Lung microvascular endothelial cell (primary cell): ENCODE measurements around the gene TMEM39B. TPM values are rescaled to one million over a fixed set of nuclear protein-coding genes. Genes with fewer than 3 reads are reported as not detected.
"Not testable (repeated sequence)": the region's sequence is repeated elsewhere in the genome, so short reads cannot be mapped to it uniquely, and the experiment has no call there.

Source experiments
- DNase-seq, 2 donors: peaks; one replicate each; pipeline versions ENCODE4 v3.0.0 to v3.0.0-alpha.2; 2010; ENCODE audit warnings: low read depth in 2 of 2
- total RNA-seq: library from RNA; depleted of rRNA; stranded (reverse); fragments of >200 nt; gene quantifications from 2 replicates; pipeline ENCODE4 v1.2.1, GENCODE V29; 2014

The TMEM39B gene
- 8.5 and 10.5 TPM in 2 replicates for total RNA-seq

DNA sequence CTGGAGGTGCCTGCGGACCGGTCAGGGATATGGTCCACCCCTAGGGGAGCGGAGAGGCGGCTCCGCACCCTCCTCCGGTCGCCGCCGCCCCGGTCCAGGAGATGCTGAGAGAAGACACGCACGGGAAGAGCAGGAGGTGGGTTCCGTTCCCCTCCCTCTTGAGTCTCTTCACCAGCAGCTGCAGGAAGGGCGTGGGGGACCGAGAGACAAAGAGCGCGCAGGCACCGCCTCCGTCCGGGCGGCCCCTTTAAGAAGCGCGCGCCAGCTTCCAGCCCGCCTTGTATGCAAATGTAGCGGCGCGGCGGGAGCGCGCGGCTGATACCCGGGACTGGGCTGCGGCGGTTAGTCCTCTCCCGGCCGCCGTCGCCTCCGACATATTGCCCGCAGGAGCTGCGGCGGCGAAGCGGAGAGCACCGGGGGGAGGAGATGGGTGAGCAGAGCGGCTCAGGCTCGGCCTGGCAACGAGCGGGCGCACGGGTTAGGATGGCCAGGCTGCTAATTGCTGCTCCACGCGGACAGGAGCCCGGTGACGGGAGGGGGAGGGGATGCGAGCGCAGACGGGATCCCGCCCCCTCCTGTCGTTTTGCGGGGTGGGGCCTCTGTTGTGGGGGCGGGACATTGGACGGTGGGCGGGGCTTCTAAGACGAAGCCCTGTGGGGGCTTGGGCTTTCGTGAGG is at the start of gene TMEM39B:
Gene TMEM39B, plus strand, starts transcription at position 318 of the 677 bp plus-strand sequence. Its CDS starts 109 bp downstream, at position 427.
- peak; percentile 97 for DNase-seq

GRCh38 chr1:32023351-32023750 is 49.4 kb upstream of the TMEM39B start:
- no peak for DNase-seq

GRCh38 chr1:32025515-32025914 is 47.2 kb upstream of the TMEM39B start:
- DNase-seq, result no peak

DNA sequence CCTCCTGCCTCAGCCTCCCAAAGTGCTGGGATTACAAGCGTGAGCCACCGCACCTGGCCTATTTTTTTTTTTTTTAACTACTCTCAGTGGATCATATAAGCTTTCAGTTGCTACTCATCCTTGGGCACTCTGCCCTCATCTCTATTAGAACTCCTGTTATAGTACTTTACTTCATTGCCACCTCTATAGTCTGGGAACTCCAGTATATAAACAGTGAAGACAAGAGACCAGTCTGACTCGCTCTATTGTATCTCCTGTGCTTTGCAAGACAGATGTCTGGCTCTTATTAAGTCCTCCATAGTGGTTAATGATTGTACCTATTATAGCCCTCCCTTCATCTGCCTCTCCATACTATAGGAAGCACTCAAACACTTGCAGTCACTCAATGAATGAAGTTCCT is 44.0 kb upstream of the TMEM39B start:
- peak in 1 of 2 donors; percentile 20 for DNase-seq

DNA sequence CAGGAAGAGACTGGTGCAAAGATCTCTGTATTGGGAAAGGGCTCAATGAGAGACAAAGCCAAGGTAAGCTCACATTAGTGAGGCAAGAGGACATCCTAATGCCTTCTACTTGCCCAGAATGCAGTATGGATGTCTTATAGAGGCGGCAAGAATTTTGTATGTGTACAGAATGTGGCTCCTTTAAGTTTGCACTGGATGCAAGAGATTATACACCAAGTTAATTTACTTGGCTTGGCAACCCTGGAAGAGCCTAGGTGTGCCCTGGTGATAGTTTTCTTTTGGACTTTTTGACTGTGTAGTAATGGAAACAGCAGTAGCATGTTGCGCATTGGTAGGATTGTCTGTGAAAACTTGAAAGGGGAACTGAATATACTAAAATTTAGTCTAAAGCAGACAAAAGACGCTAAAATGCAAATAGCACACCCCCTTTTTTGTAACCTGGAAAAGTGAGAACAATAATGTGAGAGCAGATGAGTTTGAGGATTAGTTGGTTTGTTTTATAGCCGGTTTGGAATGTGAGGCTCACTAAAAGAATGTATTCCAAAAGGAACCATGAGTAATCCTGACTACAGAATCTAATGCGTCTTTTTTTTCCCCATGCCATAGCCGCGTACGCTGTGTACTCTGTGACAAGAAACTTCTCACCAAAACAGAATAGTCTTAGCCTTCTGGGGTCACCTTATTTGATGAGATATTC is 41.0 kb upstream of the TMEM39B start:
- DNase-seq, result peak in 1 of 2 donors; percentile 58

GRCh38 chr1:32032275-32032615 is 40.5 kb upstream of the TMEM39B start:
- DNase-seq, result no peak

- DNase-seq, result no peak
These were observed 37.6 kb upstream of the TMEM39B start for GRCh38 chr1:32035119-32035518.

- no peak for DNase-seq
These were observed 32.0 kb upstream of the TMEM39B start for GRCh38 chr1:32040711-32041110.

DNA sequence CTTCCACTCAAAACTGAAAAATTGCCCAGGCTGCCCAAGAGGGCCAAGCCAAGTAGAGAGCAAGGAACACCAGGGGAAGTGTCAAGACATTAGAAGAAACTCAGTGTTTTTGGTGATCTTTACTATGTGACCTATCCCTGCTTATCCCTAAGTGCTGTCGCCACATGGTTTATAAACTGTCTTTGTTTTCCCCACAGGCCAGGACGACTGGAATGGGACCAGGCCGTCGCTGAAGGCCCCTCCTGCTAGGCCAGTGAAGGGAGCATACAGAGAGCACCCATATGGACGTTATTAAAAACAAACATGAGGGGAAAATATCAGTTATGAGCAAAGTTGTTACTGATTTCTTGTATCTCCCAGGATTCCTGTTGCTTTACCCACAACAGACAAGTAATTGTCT is 30.4 kb upstream of the TMEM39B start:
- DNase-seq, result no peak

DNA sequence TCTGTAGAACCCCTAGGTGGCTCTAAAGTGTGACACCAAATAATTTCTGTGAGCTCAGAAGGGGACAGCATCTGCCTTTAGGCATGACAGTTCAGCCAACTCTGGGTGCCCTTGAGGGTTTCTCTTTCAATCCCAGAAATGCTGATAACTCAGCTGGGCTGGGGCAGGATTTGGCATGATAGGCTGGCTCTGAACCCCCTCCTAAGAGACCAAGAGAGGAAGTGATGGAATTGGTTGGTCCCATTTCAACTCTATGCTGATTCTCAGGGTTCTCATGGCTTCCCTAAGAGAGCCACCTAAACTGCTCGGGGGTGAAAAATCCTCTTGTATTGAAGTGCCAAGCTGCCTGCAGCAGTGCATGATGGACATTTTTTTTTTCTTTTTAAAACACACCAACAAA is 28.5 kb upstream of the TMEM39B start:
- DNase-seq, result no peak

DNA sequence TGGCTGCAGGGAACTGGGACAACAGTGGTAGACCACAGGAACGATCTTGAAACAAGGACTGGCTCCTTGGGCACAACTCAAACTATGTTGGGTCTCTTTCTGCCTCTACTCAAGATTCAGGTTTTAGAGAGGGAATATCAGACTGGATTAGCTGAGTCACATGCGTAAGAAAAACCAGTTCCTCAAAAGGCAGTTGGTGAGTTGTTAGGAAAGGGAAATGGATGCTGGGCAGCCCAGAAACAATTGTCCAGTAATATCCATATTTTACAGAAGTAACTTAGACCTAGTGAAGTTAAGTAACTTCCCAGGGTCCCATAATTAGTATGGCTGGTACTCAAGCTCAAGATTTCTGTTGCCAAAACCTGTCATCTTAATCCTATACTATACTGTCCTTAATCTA is 27.0 kb upstream of the TMEM39B start:
- no peak for DNase-seq

- no peak for DNase-seq
These were observed 25.0 kb upstream of the TMEM39B start for GRCh38 chr1:32047701-32048100.

DNA sequence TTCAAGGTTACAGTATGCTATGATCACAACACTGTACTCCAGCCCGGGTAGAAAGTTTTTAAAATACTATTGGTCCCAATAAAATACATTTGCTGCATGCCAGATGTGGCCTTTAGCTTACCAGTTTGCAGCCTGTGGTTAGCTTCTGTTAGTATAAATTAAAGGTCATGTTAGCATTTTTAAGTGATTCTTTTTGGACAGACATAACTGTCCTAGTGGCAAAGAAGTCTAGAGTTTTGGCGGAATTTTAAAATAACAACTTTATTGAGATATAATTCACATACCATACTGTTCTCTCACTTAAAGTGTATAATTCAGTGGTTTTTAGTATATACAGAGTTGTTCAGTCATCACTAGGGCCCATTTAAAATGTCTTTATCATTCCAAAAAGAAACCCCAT is 24.3 kb upstream of the TMEM39B start:
- DNase-seq, result no peak

DNA sequence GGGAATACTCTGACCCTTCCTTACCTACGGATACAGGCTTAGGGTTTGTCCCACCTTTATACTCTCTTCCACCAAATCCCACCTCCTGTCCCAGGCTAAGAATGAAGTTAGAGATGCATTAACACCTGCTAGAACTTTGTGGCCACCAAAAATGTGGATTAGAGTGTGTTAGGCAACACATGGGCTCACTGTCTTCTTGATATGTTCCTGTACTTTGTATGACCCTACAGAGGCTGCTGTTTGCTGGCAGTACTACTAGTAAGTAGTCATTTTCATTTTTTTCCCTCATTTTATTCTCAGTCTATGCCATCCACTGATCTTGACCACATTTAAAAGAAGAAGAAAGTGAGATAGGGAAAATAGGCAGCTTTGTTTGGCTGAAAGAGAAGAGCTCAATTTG is 21.0 kb upstream of the TMEM39B start:
- DNase-seq, result no peak

- peak in 1 of 2 donors; percentile 20 for DNase-seq
These were observed 19.9 kb upstream of the TMEM39B start for GRCh38 chr1:32052887-32053286.

- no peak for DNase-seq
These were observed 17.3 kb upstream of the TMEM39B start for GRCh38 chr1:32055416-32055815.

GRCh38 chr1:32056598-32056997 is 16.1 kb upstream of the TMEM39B start:
- DNase-seq, result no peak

- no peak for DNase-seq
These were observed 11.8 kb upstream of the TMEM39B start for GRCh38 chr1:32060914-32061313.

DNA sequence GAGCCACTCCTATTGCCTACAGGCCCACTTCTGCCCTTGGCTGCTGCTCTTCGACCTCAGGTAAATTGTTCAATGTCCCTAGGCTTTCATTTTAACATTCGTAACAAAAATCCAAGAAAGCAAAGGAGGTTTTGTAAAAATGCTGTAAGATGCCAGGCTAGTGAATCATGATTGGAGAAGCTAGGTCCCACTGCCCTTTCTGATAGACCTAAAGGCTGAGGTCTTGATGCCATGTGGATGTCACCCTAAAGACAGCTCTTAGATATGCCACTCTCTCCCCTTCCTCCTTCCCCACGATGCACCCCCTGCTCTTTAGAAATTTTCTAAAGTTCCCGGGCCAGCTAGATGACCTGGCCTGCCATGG is 9.9 kb upstream of the TMEM39B start:
- DNase-seq, result no peak

GRCh38 chr1:32063261-32063681 is 9.5 kb upstream of the TMEM39B start:
- DNase-seq, result peak; percentile 45 to 66

DNA sequence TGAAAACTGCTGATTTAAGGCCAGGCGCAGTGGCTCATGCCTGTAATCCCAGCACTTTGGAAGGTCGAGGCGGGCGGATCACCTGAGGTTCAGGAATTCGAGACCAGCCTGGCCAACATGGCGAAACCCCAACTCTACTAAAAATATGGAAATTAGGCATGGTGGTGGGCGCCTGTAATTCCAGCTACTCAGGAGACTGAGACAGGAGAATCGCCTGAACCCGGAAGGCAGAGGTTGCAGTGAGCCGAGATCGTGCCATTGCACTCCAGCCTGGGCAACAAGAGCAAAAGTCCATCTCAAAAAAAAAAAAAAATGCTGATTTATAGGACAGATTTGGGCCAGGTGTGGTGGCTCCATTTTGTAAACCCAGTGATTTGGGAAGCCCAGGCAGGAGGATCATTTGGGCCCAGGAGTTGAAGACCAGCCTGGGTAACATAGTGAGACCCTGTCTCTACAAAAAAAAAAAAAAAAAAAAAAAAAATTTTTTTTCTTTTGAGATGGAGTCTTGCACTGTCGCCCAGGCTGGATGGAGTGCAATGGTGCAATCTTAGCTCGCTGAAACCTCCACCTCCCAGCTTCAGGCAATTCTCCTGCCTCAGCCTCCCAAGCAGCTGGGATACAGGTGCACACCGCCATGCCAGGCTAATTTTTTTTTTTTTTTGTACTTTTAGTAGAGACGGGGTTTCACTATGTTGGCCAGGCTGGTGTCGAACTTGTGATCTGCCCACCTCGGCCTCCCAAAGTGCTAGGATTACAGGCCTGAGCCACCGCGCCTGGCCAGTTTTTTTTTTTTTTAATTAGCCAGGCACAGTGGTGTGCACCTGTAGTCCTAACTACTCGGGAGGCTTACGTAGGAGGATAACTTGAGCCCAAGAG is 6.9 kb upstream of the TMEM39B start:
- DNase-seq, result not testable (repeated sequence)

- peak; percentile 39 to 96 for DNase-seq
These were observed 6.3 kb upstream of the TMEM39B start for GRCh38 chr1:32066489-32066873.
